ENCODE data around the gene DTX3. TPM values are rescaled to one million over a fixed set of nuclear protein-coding genes. Genes with fewer than 3 reads are reported as not detected.
"Not testable (repeated sequence)": the region's sequence is repeated elsewhere in the genome, so short reads cannot be mapped to it uniquely, and the experiment has no call there.

DTX3 gene
- polyA plus RNA-seq, 3 donors: 0.08 to 1.3 TPM; not detected in 1

GRCh38 chr12:57632073-57632957 is 27.7 kb downstream of the DTX3 start:
- H3K4me1 ChIP-seq (ENCODE audit: control insufficient read depth in 1 of 2, insufficient read depth in 2 of 2, low read length in 2 of 2): peaks cover 16 to 27% of the 10 kb centered on the region in 2 donors
- 1% methylated on average over 52 of the region's 67 CpGs for WGBS (ENCODE audit: insufficient coverage)
- peaks cover 53 to 85% of the 10 kb centered on the region in 2 donors for H3K27me3 ChIP-seq (ENCODE audit: control insufficient read depth in 2 of 2, insufficient read depth in 2 of 2, low read length in 2 of 2)
- peaks cover 62 to 80% (median 64%) of the 10 kb centered on the region in 3 donors for H3K27me3 Mint-ChIP-seq (ENCODE audit: low read depth in 3 of 3)
- H3K4me1 Mint-ChIP-seq: peaks cover 15% of the 10 kb centered on the region
- peak overlapping the region; percentile 73 for H2AFZ ChIP-seq (ENCODE audit: insufficient read depth, low read depth, low read length, poor library complexity, severe bottlenecking)
- DNase-seq: peak in 1 of 3 donors; percentile 5
- intact Hi-C loops (cut with micrococcal nuclease): loop anchor here in 1 of 2 donors (5.0 kb wide), 1 partner anchor 175 kb away; the partner anchor contains the start of genes GLI1 and INHBE
- peak overlapping the region; percentile 39 to 80 for H3K4me3 Mint-ChIP-seq
- peak overlapping the region; percentile 1 to 68 (median 23) for H3K4me3 ChIP-seq (replicated peaks in 1 of 3; ENCODE audit: low read depth in 2 of 3, low read length in 3 of 3)
- H3K36me3 Mint-ChIP-seq: peaks cover 0 to 4% of the 10 kb centered on the region in 2 donors
- no peaks in the 10 kb centered on the region for H4K20me1 ChIP-seq (ENCODE audit: insufficient read depth, low read length)
- TF ChIP-seq CTCF (IDR thresholded peaks at IDR 0.05): no peak
- H3K27ac Mint-ChIP-seq: no peak overlapping the region
- no peak overlapping the region for H3K27ac ChIP-seq (ENCODE audit: low read depth in 1 of 2, low read length in 2 of 2)
- H3K36me3 ChIP-seq (replicated peaks in 1 of 2; ENCODE audit: control insufficient read depth in 1 of 2, insufficient read depth in 2 of 2, low read length in 2 of 2): no peaks in the 10 kb centered on the region
- peaks cover 0 to 5% (median 2%) of the 10 kb centered on the region in 7 donors for H3K9me3 Mint-ChIP-seq
- H3K4me2 ChIP-seq (replicated peaks; ENCODE audit: extremely low read depth, low read length, poor library complexity, severe bottlenecking): peak overlapping the region; percentile 73
- H3K79me2 ChIP-seq (ENCODE audit: insufficient read depth, low read length): no peaks in the 10 kb centered on the region
- no peak overlapping the region for H3K9ac ChIP-seq (ENCODE audit: insufficient read depth, low read length, poor library complexity, severe bottlenecking)
- peaks cover 0 to 30% of the 10 kb centered on the region in 2 donors for H3K9me3 ChIP-seq (replicated peaks in 1 of 2; ENCODE audit: control insufficient read depth in 1 of 2, insufficient read depth in 1 of 2, low read length in 2 of 2)

- WGBS (ENCODE audit: insufficient coverage): under 1% methylated on average over 40 of the region's 58 CpGs
- peak within 1 kb of the TSS; percentile 39 to 80 for H3K4me3 Mint-ChIP-seq
- Histone ChIP-seq H2AFZ (ENCODE audit: insufficient read depth, low read depth, low read length, poor library complexity, severe bottlenecking) (peak within 1 kb of the TSS; percentile 73), H3K36me3 (replicated peaks in 1 of 2; ENCODE audit: control insufficient read depth in 1 of 2, insufficient read depth in 2 of 2, low read length in 2 of 2) (no peaks in the 10 kb centered on the region), H3K27me3 (ENCODE audit: control insufficient read depth in 2 of 2, insufficient read depth in 2 of 2, low read length in 2 of 2) (peaks cover 46 to 76% of the 10 kb centered on the region in 2 donors), H4K20me1 (ENCODE audit: insufficient read depth, low read length) (no peaks in the 10 kb centered on the region), H3K4me1 (ENCODE audit: control insufficient read depth in 1 of 2, insufficient read depth in 2 of 2, low read length in 2 of 2) (peaks cover 10 to 19% of the 10 kb centered on the region in 2 donors), H3K27ac (ENCODE audit: low read depth in 1 of 2, low read length in 2 of 2) (no peak within 1 kb of the TSS), H3K9ac (ENCODE audit: insufficient read depth, low read length, poor library complexity, severe bottlenecking) (no peak within 1 kb of the TSS), H3K4me2 (replicated peaks; ENCODE audit: extremely low read depth, low read length, poor library complexity, severe bottlenecking) (peak within 1 kb of the TSS; percentile 73), H3K9me3 (replicated peaks in 1 of 2; ENCODE audit: control insufficient read depth in 1 of 2, insufficient read depth in 1 of 2, low read length in 2 of 2) (peaks cover 0 to 25% of the 10 kb centered on the region in 2 donors), H3K4me3 (replicated peaks in 1 of 3; ENCODE audit: low read depth in 2 of 3, low read length in 3 of 3) (peak within 1 kb of the TSS; percentile 1 to 68 (median 23)), H3K79me2 (ENCODE audit: insufficient read depth, low read length) (no peaks in the 10 kb centered on the region)
- peaks cover 0 to 4% of the 10 kb centered on the region in 2 donors for H3K36me3 Mint-ChIP-seq
- intact Hi-C loops (cut with micrococcal nuclease): loop anchor here in 1 of 2 donors (5.0 kb wide), 1 partner anchor 176 kb away; the partner anchor contains the start of genes GLI1 and INHBE
- H3K9me3 Mint-ChIP-seq: peaks cover 0 to 3% (median 2%) of the 10 kb centered on the region in 7 donors
- peaks cover 9% of the 10 kb centered on the region for H3K4me1 Mint-ChIP-seq
- H3K27ac Mint-ChIP-seq: no peak within 1 kb of the TSS
- TF ChIP-seq CTCF (IDR thresholded peaks at IDR 0.05): peak; percentile 92
- DNase-seq: peak; percentile 24 to 49 (median 44)
- H3K27me3 Mint-ChIP-seq (ENCODE audit: low read depth in 3 of 3): peaks cover 59 to 71% (median 60%) of the 10 kb centered on the region in 3 donors
Observed at GRCh38 chr12:57632958-57633840, 28.6 kb downstream of the DTX3 start, which contains the start of gene B4GALNT1. TSS of gene B4GALNT1 (minus strand) at chr12:57633201. CDS start at chr12:57632132, 1,069 bp downstream.

GRCh38 chr12:57636731-57637130 is 32.1 kb downstream of the DTX3 start:
- H3K9me3 ChIP-seq (replicated peaks in 1 of 2; ENCODE audit: control insufficient read depth in 1 of 2, insufficient read depth in 1 of 2, low read length in 2 of 2); H3K36me3 Mint-ChIP-seq; H3K79me2 ChIP-seq (ENCODE audit: insufficient read depth, low read length); H4K20me1 ChIP-seq (ENCODE audit: insufficient read depth, low read length); H3K4me2 ChIP-seq (replicated peaks; ENCODE audit: extremely low read depth, low read length, poor library complexity, severe bottlenecking); H3K4me3 ChIP-seq (replicated peaks in 1 of 3; ENCODE audit: low read depth in 2 of 3, low read length in 3 of 3); H3K4me3 Mint-ChIP-seq; H3K9me3 Mint-ChIP-seq; H3K4me1 Mint-ChIP-seq; DNase-seq; intact Hi-C loops (cut with micrococcal nuclease); H3K36me3 ChIP-seq (replicated peaks in 1 of 2; ENCODE audit: control insufficient read depth in 1 of 2, insufficient read depth in 2 of 2, low read length in 2 of 2); H3K27ac Mint-ChIP-seq; H3K27ac ChIP-seq (ENCODE audit: low read depth in 1 of 2, low read length in 2 of 2); H2AFZ ChIP-seq (ENCODE audit: insufficient read depth, low read depth, low read length, poor library complexity, severe bottlenecking); H3K9ac ChIP-seq (ENCODE audit: insufficient read depth, low read length, poor library complexity, severe bottlenecking): not testable (repeated sequence)
- 85% methylated on average over 4 of the region's 9 CpGs for WGBS (ENCODE audit: insufficient coverage)
- Histone ChIP-seq H3K4me1 (ENCODE audit: control insufficient read depth in 1 of 2, insufficient read depth in 2 of 2, low read length in 2 of 2) (peaks cover 10 to 18% of the 10 kb centered on the region in 2 donors), H3K27me3 (ENCODE audit: control insufficient read depth in 2 of 2, insufficient read depth in 2 of 2, low read length in 2 of 2) (peaks cover 22 to 64% of the 10 kb centered on the region in 2 donors)
- peaks cover 45 to 54% (median 45%) of the 10 kb centered on the region in 3 donors for H3K27me3 Mint-ChIP-seq (ENCODE audit: low read depth in 3 of 3)
